HG02678 (cell line): ENCODE data around the gene CLSTN2.

Experiments
- ATAC-seq: cut with Tn5 transposase; IDR thresholded peaks from one replicate; pipeline ENCODE4 v1.9.1; 2021; ENCODE audit warnings: mild to moderate bottlenecking, moderate library complexity; ENCODE audit not compliant: unreplicated experiment

The CLSTN2 gene

DNA sequence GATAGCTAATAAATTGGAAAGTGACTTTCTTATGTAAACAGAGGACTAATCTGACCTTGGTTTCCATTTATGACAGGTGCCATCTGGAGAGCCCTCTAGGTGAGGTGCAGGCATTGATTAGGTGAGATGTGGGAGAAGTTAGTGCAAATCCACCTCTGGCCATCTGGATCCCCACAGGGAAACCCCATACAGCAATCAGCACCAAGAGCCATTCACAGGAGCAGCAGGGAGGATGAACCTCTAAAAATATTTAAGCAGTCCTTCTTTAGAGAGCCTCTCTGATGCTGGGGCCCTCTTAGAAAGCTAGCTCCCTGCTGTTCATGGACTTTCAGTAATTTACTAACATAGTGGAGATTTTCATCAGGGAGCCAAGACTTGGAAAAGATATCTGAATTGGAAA is 69.3 kb downstream of the CLSTN2 start:
- no peak for ATAC-seq

DNA sequence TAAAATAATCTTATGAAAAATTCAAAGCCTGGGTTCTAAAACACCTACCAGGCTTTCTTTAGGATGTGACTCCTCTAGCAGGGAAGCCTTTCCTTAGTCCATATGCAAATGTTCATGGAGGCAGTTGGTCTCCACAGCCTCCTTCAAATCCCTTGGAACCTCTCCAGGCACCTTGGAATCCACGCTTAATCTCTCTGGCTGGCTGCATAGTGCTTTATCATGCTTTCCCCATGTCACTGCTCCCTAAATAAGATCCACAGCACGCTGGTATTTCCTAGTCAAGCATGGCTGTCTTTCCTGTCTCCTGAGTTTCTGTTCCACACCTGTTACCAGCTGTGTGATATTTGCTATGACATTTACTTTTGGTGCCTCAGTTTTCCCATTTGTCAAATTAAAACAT is 71.3 kb downstream of the CLSTN2 start:
- ATAC-seq, result no peak

DNA sequence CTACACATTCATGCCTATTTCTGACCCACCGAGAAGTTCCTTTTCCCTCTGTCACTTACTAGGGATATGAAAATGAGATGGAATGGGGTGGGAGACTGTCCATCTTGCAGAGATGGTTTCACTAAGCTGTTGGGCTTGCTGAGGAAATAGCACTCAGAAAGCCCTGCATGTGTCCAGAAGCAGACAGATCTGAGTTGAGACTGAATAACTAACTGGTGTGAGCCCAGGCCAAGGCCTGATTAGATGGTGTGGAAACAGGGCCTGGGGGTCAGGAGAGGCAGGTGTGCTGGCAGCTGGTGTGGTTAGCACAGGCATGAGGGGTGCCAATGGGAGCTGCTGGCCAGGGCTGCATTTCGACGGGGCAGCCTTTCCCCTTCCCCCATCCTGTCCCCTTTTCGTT is 72.1 kb downstream of the CLSTN2 start:
- no peak for ATAC-seq

DNA sequence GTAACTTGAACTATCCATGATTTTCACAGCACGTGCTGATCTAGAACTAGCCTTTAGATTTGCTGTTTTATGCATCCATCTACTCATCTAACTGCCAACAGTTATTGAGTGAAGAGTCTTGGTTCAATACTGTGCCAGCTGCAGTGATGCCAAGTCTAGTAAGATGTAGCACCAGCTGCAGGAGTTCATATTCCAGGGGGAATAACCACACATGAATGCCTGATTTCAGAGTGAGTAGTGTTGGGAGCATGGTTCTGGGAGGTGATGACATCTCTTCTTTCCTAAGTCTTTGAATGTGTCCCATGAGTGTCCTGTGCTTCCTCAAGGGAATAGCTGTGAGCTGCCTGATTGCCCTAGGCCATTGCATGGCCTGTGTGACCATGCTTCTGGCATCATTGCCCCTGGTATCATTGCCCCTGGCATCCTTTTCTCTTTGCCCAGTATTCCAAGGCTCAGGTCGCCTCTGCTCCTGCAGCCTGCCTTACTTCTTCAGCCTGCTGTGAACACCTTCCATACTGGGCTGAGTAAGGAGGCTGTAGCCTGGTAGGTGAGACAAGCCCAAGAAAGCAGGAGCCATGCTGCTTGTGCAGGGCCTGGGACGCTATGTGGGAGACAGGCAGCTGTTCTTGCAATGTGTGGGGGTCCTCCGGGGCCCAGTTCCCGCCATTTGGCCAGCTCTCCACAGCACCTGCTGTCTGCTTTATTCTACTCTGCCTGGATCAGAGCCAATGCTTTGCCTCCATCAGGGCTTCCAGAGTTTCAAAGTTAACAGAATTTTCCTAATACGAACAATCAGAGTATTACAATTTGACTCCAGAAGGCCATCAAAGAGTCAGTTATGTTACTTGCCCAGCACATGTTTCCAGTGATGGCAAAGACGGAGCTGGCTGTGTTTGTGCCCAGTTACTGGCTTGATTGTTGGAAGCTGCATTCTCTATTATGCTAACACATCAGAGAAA is 73.2 kb downstream of the CLSTN2 start:
- ATAC-seq, result no peak

DNA sequence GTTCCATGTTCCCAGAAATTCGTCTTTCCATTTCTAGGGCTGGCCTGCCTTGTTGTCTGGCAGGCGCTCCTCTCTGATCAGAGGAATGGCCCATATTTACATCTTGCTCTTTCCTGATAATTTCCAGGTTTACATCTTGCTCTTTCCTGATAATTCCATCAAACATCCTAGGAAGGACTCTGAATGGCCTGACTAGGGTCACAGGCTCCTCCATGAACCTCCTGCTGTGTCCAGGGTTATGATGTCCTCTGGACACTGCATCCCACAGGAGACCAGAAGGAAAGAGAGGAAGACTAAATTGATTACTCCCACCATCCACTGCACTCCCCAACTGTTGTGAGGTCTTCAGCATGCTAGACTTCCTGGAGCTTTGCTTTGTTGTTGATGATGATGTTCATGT is 75.4 kb downstream of the CLSTN2 start:
- no peak for ATAC-seq

DNA sequence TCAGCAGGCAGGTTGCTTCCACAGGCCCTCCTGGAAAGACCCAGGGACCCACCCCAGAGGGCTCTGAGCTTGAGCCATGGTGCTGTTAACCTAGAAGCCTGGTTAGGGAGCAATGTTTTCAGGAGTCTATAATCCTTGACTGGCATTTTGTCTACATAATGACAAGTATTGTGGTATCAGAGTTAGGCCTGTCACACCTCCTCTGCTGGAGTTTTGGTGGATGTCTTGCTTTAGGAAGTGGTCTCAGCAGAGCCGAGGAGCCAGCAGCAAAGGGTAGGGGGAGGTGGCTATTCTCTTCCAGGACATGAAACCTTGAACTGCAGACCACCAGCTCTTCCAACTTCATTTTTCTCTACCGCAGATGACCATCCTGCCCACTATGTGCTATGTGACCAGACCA is 76.1 kb downstream of the CLSTN2 start:
- ATAC-seq, result no peak

DNA sequence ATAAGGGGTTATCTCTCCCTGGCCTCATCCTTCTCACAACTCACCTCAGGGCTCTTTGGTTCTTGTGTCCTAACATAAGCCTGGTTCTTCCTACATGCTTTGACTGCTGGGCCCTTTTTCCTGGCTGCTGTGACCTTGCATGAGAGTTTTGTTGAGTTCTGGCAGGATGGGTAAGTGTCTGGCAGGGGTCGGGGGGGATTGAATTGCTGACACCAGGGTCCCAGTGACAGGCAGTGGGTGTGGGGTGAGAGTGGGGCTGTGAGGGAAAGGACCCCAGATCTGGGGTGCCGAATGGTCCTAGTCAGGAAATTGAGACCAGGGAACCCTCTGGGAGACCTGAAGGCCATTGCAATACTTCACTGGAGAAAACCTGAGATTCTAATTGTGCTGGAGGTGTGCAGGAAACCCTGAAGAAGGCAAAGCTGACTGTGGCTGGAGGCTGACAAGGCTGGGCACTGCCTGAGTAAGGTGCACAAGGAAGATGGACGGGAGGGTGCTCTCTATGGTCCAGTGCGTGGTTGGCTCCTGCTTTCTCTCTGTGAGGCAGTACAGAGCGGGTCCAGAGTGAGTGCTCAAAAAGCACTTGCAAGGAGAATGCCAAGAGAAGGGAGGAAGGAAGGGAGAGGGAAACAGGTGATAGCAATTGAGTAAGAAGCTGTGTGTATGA is 76.8 kb downstream of the CLSTN2 start:
- no peak for ATAC-seq

DNA sequence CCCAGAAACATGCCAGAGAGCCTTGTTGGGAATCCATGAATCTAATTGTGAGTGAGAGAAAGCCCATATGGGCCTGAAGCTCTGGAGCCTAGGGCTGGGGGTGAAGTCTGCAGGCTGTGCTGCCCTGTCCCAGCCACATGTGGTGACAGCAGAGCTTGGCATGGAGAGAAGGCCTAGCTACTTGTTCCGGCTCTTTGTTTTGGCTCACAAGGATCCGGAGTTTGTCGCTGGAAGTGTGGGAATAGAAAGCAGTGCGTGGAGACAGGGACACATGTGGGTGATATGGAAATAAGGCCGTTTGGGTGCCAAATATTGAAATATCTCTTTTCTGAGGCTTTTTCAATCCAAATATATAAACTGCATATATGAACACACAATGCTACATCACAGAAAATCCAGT is 78.2 kb downstream of the CLSTN2 start:
- ATAC-seq, result no peak

DNA sequence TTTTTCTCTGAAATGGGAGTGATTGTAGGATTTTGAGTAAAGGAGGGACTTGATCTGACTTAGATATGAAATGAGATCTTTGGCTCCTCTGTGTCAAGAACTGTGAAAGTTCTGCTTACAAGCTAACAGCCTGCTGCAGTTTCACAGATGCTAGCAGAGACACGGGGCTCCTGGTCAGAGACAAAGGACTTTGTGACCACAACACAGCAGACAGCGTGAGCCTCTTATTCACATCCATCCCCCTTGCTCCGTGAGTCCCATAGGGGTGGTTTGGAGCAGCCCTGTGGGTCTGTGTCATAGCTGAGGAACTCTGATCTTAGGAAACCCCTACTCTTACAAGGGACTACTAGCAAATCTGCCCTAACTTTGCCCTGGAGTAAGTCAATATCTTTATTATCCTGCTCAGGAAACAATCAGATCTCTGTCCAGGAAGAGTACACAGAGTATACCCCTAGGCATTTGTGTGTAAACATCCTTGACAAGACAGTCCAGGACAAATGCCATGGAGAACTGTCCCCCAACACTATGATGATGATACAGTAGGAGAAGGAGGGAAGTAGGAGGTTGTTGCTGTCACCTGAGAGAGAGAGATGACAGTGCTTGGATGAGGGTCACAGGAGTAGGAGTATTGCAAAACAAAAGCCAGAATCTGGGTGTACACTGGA is 80.0 kb downstream of the CLSTN2 start:
- no peak for ATAC-seq

DNA sequence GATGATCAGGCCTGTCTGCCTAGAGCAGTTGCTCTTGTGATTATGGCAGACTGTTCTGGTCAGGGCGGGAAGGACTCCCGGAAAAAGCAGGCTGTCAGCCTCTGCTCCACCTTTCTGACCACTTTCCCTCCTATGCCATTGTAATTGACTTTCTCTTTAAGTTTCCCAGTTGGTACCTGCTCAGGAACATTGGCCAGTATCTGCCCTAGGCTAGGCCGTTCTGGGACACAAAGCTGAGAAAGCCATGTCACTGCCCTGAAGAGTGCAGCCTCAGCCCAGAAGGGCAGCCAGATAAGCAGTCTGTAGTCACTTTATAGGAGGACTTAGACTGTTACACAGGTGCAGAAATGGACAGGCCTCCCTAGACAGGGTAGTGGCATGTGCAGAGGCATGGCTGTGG is 80.8 kb downstream of the CLSTN2 start:
- ATAC-seq, result no peak

DNA sequence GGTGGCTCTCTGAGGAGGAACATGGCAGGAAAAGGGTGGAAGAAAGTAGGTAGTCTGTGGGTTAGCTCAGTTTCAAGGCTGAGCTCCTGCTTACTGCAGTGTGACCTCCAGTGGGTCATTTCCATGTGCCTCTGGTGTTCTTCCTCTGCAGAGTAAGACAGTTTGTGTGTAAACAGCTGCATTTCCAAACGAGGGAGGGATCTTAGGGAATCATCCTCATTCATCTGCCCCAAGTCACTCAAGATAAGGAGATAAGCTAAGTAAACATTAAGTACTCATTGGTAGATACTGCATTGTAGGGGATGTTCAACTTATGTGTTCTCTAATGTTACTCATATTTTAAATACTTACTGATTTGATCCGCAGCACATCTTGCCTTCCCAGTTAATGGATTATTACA is 83.6 kb downstream of the CLSTN2 start:
- no peak for ATAC-seq

DNA sequence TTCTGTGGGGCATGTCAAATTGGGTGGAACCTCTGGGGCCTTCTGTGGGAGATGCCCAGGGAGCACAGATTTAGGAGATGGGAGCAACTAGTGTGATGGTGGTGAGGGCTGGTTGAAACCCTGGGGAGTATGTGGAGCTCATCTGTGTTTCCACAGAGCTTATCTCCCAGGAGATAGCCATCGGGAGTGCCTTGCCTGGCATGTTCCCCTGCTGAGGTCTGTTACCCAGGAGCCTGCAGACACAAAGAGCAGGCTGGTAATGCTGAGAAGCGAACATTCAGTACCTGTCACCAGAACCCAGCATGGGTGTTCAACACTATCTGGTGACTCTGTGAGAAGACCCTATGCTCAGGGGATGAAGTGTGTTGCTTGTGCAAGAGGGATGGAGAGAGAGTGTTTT is 85.0 kb downstream of the CLSTN2 start:
- ATAC-seq, result no peak

DNA sequence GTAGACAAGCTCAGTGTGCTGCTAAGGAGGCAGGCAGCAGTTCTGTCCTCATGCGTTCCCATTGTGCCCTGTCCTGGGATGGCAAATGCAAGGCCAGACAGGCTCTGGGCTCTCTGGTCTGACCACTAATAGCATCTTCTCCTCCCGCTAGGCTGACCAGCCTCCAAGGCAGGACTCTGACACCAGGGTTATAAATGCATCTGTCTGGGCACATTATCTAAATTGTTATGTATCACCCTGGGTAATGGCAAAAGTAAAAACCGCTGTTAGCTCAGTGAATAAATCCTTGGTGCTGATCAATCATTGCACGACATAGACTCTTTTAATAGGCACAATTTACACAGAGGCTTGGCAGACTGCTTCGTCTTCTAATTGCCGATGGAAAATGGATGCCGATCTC is 85.6 kb downstream of the CLSTN2 start:
- no peak for ATAC-seq

DNA sequence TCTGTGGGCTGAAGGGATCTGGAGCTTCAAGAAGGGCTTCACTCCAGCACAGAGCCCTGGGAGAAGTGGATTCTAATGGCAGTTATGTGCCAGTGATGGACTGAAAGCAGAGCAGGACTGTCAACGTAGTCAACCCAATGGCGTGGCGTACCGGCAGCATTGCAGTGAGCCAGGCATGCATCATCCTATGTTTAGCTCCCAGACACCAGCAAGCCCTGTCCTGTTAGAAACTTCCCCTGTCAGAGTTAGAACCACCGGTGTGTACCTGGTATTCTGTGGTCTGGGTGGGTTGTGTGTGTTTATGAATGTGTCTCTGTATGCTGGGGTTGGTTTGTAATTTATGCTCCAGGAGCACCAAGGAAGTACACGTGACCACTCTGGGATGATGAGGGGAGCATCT is 86.3 kb downstream of the CLSTN2 start:
- ATAC-seq, result no peak

DNA sequence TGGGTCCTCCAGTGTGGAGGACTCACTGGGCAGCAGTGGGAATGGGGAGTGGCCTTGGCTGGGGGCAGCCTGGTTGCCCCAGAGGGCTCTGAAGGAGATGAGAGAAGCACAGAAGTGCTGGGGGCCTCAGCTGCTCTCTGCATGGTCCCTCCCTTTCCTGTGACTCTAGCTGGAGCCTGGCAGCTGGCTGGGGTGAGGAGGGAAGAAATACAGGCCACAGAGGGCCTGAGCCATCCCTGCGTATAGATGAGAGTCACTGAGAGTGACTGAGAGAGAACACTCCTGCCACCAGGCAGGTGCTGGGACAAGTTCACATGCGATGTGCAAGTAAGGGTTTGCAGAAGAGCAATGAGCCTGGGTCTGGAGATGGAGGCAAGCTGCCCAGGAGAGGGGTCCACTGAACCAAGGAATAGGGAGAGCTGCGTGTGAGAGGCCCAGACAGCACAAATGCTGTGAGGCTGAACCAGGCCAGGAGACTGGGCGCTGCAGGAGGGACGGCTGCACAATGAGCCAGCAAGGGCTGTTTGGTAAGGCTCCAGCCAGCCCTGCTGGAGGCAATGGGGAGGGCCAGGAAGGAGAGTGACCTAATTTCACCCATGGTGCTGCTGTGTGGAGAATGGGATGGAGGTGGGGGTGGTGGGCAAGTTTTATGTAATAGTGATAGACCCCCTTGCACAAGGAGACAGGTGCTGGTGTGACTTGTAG is 87.2 kb downstream of the CLSTN2 start:
- ATAC-seq, result no peak

DNA sequence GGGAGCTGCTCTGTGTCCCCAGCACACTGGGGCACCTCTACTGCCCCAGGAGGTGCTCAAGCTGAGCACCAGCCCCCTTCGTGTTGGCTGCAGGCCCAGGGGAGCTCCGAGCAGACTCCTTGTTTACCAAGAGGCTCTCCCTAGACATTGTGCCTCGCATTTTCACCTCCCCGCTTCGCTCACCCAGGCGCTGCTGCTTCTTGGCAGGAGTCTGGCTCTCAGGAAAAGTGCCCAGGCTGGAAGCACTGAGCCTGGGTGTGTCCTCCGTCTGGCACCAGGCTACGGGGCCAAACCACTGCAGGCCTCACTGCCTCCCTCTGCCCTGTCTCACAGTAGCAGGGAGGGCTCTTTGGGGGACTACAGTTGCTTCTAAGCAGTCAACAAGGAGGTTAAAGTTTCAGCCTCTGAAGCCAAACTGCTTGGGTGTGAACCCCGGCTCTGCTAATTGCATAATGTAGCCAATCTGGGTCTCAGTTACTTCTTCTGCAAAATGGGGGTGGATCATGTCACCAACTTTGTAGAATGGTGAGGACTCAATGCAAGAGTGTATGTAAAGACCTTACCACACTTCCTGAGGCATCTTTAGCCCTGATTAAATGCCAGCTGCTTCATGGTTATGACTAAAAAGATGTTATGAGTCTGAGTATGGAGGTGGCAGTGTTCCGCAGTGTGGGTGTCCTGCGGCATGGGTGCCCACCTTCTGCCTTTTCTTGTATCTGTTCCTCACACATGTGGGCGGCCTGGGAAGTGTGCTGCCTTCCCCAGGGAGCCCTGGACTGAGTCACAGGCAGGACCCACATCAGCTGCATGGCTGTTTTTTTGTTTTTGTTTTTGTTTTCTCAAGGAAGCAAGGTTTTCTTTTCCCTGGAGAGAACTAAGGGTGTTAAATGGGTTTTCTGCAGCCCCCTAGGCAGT is 88.9 kb downstream of the CLSTN2 start:
- no peak for ATAC-seq

DNA sequence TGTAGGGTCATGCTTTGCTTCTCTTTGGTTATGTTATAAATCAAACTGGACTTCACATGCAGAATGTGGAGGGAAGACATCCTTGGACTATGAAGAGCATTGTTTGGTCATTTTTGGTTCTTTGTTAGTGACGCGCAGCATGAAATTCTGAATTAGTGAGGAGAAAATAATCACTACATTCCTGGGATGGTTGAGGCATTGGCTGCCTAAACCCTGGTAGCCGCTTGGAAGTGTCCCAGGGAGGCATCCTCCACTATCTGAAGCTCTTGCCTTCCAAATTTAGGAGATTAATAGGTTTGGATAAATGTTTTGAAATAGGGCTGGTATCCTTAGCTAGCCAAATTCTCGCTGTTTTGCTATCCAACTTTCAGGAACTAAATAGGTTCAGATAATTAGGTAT is 96.2 kb downstream of the CLSTN2 start:
- no peak for ATAC-seq

DNA sequence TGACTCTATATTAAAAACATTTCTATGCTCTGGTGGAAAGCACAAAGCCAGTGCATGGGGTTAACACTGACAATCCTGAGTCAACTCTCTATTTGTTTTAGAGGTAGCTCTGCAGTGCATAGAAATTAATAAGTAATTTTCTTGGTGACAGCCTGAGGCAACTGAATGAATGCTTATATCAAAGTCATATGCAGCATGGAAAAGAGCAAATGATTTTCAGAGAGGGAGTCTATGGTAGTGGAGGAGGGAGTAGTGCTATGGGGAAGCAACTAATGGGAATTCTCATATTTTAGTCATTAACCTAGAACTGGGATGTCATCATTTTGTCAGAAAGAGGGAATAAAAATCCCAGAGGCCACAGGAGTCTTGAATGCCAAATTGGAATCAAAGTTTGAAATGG is 99.1 kb downstream of the CLSTN2 start:
- ATAC-seq, result no peak

DNA sequence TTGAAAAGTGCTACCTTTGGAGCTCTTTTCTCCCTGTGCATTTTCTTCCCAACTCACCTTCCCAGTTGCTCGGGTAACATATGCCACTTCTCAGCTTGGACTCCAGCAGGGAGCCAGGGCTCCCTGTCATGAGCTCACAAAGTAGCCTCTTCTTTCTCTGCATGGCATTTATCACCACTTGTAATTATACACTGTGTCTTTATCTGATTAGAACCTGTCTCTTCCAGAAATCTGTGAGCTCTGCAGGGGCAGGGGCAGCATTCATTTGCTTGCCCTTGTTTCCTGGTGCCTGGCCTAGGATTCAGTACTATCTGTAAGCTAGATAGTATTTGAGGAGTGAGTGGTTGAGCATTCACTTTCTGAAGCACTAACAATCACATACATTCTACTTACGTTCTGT is 100.9 kb downstream of the CLSTN2 start:
- ATAC-seq, result no peak

DNA sequence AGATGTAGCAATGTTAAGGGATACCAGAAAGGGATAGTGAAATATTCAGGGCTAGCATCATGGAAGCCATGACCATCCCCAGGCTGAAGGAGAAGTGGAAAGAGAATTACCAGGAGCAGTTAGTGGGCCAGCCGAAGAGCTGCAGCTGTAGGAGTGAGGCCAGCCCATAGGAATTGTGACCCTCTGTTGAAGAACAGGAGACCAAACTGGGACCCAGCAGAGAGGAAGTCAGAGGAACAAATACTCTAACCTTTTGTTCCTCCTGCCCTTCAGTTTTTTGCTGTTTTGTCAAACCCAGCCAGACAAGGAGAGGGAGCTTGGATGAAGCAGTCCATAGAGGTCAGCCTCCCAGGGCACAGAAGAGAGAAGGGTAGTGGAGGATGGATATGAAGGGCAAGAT is 115.4 kb downstream of the CLSTN2 start:
- ATAC-seq, result no peak
